NT2/D1 (cell line): ENCODE measurements around the gene MAP9.

Experiments used
- SUZ12 ChIP-seq: IDR thresholded peaks from 2 replicates; pipeline ENCODE4 v1.6.1; 2011; ENCODE audit not compliant: insufficient read length, insufficient read depth; ENCODE audit errors: extremely low read depth
- YY1 ChIP-seq: IDR thresholded peaks from 2 replicates; pipeline ENCODE4 v1.6.1; 2011; ENCODE audit not compliant: insufficient read length, insufficient read depth
- ZNF274 ChIP-seq: IDR thresholded peaks from 2 replicates; pipeline ENCODE4 v1.6.1; 2011; ENCODE audit warnings: mild to moderate bottlenecking, low read depth, low read length

DNA sequence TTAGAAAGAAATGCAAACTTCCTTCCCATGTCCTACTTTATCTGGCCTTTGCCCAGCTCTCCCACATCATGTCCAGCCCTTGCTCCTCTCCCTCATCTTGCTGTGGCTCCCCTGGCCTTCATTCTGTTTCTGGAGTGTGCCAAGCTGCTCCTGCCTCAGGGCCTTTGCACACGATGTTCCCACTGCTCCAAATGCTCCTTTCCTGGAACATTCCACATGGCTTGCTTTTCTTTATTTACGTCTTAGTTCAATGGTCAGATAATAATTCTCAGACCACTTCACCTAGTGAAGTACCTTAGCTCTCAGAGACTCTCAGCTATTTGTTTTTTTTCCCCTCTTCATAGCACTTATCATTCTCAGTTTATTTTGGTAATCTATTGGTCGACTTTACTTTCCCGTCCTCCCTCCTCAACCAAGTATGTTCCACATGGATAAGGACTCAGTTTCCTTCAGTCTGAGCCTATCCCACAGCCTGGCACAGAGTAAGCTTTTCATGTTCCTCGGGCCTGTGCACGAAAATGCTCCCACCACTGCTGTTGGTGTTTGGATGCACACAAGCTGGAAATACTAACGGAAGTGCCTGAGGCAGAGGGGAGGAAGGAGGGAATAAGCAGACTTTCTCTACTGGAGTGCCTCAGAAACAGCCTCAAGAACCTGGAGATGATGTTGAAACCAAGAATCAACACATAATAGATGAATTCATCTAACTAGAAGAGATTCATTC is 23.4 kb upstream of the MAP9 start:
- TF ChIP-seq YY1 (no peak), SUZ12 (no peak), ZNF274 (no peak)
